ENCODE measurements around the gene MYBPC2. TPM values are rescaled to one million over a fixed set of nuclear protein-coding genes. Genes with fewer than 3 reads are reported as not detected.

Gene MYBPC2
- total and polyA plus RNA-seq, 2 donors (not counting 3 experiments of a cell fraction or from before 2014, with no cell fraction given): 0.03 TPM; not detected in 1

GRCh38 chr19:50495020-50495531, 62.4 kb downstream of the MYBPC2 start:
- intact Hi-C loops (cut with micrococcal nuclease) (no loop called here), dilution Hi-C loops (cut with MboI; ENCODE audit: extremely low pct_ligation_motif_present, low sequenced_read_pairs) (no loop called here)
- H3K27ac ChIP-seq (ENCODE audit: insufficient read depth, low read depth, low read length): no peak overlapping the region
- DNase-seq (ENCODE audit: low read depth, low spot score): no peak
- no peaks in the 10 kb centered on the region for H3K4me1 ChIP-seq (ENCODE audit: control insufficient read depth, extremely low read depth, insufficient read depth, low read length)
- no peak for FAIRE-seq
- H3K9ac ChIP-seq (replicated peaks; ENCODE audit: extremely low read depth, insufficient read depth, low read length): no peak overlapping the region
- BruUV-seq (replicated peaks): no TSS peak
- H3K79me2 ChIP-seq (ENCODE audit: control insufficient read depth, insufficient read depth, low read length): no peaks in the 10 kb centered on the region
- H3K36me3 ChIP-seq (ENCODE audit: control insufficient read depth in 2 of 2, extremely low read depth in 1 of 2, insufficient read depth in 2 of 2, low read length in 2 of 2): no peaks in the 10 kb centered on the region
- peaks cover 5 to 8% of the 10 kb centered on the region in 2 experiments for H3K27me3 ChIP-seq (ENCODE audit: control insufficient read depth in 2 of 2, insufficient read depth in 2 of 2, low read length in 2 of 2)
- POLR2A ChIA-PET: no interaction called here
- TF ChIP-seq POLR2A (IDR thresholded peaks at IDR 0.05; ENCODE audit: low read depth, low read length) (no peak), POLR2AphosphoS5 (IDR thresholded peaks at IDR 0.05; ENCODE audit: insufficient read depth, low read depth, low read length) (no peak), GATA2 (IDR thresholded peaks at IDR 0.05; ENCODE audit: insufficient read depth, insufficient read length, low read depth, low read length) (no peak), JUN (IDR thresholded peaks at IDR 0.05; ENCODE audit: borderline replicate concordance, insufficient read depth, insufficient read length, low read depth) (no peak), MYC (IDR thresholded peaks at IDR 0.05; ENCODE audit: low read depth, low read length) (no peak), FOS (IDR thresholded peaks at IDR 0.05; ENCODE audit: borderline replicate concordance, insufficient read depth, low read length) (no peak), MAX (IDR thresholded peaks at IDR 0.05; ENCODE audit: insufficient read depth, insufficient read length) (no peak), EZH2 (IDR thresholded peaks at IDR 0.05; ENCODE audit: borderline replicate concordance, low read depth, low read length, severe bottlenecking) (no peak), CTCF (IDR thresholded peaks at IDR 0.05; ENCODE audit: extremely low read depth in 1 of 2, insufficient read depth in 1 of 2, low read depth in 1 of 2, low read length in 2 of 2) (no peak)
- no peaks in the 10 kb centered on the region for H3K9me1 ChIP-seq (replicated peaks; ENCODE audit: control insufficient read depth, extremely low read depth, insufficient read depth, low read length)
- CTCF ChIA-PET: no interaction called here
- H4K20me1 ChIP-seq (replicated peaks; ENCODE audit: control insufficient read depth, extremely low read depth, insufficient read depth, low read length): no peaks in the 10 kb centered on the region
- H2AFZ ChIP-seq (ENCODE audit: low read depth, low read length): no peak overlapping the region
- no peaks in the 10 kb centered on the region for H3K9me3 ChIP-seq (replicated peaks; ENCODE audit: control insufficient read depth, insufficient read depth, low read length)
- H3K4me3 ChIP-seq (replicated peaks in 1 of 3; ENCODE audit: insufficient read depth in 1 of 3, low read depth in 1 of 3, low read length in 3 of 3): no peak overlapping the region
- H3K4me2 ChIP-seq (ENCODE audit: insufficient read depth, low read length): no peak overlapping the region
